HG02642 (cell line): Measurements from ENCODE around the gene CDH5.
A peak's percentile ranks its signal among the peaks of the same experiment; 100 is the strongest.

ENCODE experiments used
- ATAC-seq: cut with Tn5 transposase; IDR thresholded peaks from one replicate; pipeline ENCODE4 v1.9.1; 2021; ENCODE audit warnings: mild to moderate bottlenecking; ENCODE audit not compliant: unreplicated experiment, poor library complexity

The CDH5 gene

GRCh38 chr16:66388350-66389139 is 22.1 kb downstream of the CDH5 start:
- ATAC-seq: no peak

GRCh38 chr16:66389256-66390176 is 23.0 kb downstream of the CDH5 start:
- no peak for ATAC-seq

DNA sequence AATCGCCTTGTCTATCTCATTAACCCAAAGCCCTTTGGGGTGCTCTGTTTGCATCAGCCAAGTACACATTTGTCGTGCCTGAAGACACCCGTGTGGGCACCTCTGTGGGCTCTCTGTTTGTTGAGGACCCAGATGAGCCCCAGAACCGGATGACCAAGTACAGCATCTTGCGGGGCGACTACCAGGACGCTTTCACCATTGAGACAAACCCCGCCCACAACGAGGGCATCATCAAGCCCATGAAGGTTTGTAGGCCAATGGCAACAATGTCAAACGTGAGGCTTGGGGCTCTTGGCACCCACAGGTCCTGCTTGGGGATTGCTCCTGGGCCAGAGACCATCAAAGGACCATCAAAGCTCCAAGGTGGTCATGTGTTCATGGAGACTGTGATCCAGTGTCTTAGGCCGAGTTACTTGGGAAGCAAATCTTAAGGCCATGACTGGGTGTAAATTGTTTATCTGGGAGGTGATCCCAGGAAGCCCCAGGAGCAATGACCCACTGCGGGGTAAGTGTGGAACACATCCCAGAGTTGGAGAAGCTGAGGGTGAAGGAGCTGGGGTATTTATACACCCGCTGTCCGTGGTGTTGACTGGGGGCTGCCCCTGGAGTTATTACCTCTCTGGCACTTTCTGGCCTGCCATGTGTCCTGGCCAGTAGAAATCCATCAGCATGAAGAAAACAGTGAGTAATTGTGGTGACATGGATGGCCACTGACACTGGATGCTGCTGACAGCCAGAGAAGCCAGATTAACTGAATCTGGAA is 24.0 kb downstream of the CDH5 start:
- no peak for ATAC-seq

- ATAC-seq: no peak
These were observed 25.5 kb downstream of the CDH5 start for GRCh38 chr16:66391726-66392670.

GRCh38 chr16:66395806-66396555 is 29.5 kb downstream of the CDH5 start:
- no peak for ATAC-seq

DNA sequence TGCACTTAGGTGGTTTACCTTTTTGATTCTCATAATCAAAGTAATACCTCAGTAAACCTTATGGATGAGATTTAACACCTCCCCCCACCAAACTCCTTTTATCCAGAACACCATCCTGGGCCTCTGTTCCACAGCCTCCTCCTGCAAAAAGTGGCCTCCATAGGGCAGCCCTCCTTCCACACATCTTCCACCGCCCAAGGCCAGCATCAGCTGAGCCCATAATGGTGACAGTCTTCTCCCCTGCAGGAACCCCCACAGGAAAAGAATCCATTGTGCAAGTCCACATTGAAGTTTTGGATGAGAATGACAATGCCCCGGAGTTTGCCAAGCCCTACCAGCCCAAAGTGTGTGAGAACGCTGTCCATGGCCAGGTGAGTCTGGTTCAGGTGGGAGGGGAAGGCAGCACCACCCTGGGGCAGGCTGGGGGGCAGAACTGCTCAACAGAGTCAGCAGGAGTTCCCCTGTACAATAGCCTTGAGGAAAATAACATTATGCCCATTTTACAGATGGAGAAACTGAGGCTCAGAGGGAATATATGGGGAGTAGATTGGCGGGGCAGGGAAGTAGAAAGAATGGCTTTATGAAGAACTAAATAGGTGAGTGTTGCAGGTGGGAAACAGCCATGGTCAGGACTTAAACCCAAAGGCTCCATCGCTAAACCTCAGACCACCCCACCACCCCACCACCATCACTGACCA is 31.4 kb downstream of the CDH5 start:
- ATAC-seq: no peak

DNA sequence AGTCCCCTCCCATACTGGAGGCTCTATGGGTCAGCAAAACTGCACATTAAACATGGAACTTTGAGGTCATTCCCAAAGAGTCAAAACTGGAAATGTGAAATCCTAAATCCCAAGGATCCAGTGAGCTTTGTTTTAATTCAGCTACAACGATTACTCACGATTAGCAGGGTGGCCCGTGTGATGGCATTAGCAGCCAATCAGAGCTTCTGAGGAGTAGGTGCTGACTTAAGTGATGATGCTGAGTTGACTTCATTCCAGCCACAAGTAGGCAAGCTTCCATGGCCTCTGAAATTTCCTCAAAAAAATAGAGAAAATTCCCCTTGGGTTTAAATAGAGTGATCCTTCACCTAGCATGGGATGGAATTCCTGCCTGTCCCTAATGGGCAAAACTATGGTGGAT is 32.5 kb downstream of the CDH5 start:
- ATAC-seq: no peak

DNA sequence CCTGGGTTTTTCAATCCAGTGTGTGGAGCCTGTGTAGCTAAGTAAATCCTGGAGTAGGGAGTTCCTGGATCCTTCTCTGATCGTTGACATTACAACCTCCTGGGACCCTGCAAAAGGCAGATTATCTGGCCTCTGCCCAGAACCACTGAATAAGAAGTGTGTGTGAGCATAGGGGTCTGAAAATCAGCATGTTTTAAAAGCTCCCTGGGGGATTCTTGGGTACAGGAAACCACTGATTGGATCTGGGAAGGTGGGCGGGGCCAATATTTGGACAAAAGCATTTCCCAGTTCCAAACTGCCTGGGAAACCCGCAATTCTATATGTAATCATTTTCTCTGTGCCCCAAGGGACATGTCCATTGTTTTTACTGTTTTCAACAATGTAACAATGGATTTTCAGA is 33.4 kb downstream of the CDH5 start:
- no peak for ATAC-seq

DNA sequence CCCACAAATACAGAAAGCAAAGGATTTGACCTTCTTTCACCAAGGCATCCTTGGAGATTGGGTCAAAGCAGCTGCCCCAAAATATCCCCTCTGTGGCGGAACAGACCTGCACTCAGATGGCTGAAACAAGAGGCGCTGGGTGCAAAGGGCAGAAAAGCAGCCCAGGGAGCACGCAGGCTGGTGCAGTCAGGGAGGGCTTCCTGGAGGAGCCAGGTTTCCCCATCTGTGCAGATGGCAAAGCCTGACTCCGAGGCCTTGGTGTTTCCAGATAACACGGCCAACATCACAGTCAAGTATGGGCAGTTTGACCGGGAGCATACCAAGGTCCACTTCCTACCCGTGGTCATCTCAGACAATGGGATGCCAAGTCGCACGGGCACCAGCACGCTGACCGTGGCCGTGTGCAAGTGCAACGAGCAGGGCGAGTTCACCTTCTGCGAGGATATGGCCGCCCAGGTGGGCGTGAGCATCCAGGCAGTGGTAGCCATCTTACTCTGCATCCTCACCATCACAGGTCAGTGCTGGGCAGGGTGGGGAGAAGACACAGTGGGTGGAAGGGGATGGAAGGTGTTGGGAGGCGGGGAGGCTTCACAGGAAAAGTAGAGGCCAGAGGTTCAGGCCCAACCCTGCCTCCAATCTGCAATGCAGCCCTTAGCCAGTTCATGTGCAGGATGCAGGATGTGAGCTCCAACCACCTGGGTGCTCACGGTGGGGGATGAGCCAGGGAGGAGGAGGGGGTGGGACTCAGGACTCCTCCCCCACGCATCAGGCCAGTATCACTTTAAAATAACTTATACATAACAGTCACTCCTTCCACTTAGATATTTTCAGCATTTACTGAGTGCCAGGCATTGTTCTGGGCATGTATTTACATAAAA is 34.3 kb downstream of the CDH5 start:
- no peak for ATAC-seq

DNA sequence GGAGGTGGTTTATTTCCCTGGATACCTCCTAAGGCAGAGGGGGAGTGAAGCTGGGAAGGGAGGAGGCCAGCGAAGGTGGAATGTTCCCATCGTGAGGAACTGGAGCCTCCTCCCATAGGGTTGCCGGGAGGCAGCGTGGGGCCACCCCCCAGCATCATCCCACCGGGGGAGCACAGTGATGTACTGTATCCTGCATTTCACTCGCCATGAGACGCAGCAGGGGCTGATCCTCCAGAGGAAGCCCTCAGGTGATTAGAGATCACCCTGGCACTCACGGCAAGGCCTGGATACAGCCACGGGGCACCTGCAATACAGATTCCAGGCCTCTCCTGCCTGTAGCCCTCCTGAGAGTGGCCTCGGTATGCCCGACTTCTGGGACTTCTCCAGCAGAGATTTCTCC is 35.1 kb downstream of the CDH5 start:
- no peak for ATAC-seq

GRCh38 chr16:66402166-66402565 is 35.7 kb downstream of the CDH5 start:
- no peak for ATAC-seq

DNA sequence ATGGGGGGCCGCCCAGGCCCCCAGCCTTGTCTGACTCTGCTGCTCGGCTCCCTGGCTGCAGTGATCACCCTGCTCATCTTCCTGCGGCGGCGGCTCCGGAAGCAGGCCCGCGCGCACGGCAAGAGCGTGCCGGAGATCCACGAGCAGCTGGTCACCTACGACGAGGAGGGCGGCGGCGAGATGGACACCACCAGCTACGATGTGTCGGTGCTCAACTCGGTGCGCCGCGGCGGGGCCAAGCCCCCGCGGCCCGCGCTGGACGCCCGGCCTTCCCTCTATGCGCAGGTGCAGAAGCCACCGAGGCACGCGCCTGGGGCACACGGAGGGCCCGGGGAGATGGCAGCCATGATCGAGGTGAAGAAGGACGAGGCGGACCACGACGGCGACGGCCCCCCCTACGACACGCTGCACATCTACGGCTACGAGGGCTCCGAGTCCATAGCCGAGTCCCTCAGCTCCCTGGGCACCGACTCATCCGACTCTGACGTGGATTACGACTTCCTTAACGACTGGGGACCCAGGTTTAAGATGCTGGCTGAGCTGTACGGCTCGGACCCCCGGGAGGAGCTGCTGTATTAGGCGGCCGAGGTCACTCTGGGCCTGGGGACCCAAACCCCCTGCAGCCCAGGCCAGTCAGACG is 36.2 kb downstream of the CDH5 start:
- ATAC-seq: no peak

- no peak for ATAC-seq
These were observed 37.1 kb downstream of the CDH5 start for GRCh38 chr16:66403531-66404145.

DNA sequence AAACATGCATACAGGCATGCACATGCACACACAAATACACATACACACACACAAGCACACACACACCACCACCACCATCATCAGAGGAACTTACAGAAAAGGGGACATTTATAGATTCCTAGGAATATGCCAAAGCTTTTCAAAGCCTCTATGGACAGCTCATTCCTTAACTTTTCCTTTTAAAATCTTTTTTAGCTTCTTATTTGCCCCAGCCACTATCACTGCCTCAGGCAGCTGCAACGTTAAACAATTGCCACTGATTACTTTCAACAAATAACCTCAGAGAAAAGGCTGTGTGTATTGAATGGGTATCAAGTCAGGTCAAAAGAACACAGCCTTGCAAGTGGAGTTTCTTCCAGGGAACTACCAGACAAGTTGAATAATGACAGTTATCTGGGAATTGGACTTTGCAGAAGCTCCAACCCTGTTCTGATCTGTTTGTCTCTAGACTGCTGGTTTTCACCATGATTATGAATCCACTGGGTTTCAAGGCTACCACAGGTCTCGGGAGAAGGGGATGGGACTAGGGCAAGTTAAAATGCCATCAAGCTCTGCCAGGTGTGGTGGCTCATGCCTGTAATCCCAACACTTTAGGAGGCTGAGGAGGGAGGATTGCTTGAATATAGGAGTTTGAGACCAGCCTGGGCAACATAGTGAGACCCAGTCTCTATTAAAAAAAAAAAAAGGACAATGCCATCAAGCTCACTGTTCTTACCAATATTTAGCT is 38.7 kb downstream of the CDH5 start:
- ATAC-seq: no peak

- ATAC-seq: peak; percentile 87
These were observed 40.2 kb downstream of the CDH5 start for GRCh38 chr16:66406534-66407221.
